ENCODE results near the gene IL18RAP. TPM values are rescaled to one million over a fixed set of nuclear protein-coding genes. Genes with fewer than 3 reads are reported as not detected.

IL18RAP gene
- total and polyA plus RNA-seq, 8 donors, result 0.50 to 33.3 (median 1.8) TPM; not detected in 1

DNA sequence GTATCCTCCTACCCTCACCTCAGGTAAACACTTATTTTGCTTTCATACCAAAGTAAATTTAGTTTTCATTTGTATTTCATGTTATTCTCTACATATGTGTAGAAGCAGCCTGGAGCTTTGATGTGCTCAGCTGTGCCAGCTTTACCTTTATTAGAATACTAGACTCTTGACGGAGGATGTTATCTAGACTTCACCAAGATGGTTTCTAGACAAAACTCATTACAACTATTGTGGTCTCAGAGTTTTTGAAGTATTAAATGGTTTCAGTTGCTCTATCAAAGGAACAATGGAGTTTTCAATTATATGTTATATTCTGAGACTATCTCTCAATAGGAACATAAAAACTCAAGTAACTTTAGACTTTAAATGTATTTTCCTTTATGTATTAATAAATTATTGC lies 5.0 kb upstream of the IL18RAP start:
- H3K36me3 ChIP-seq, result no peaks in the 10 kb centered on the region
- H3K4me3 ChIP-seq, result no peak overlapping the region
- WGBS, 5 donors, result 59 to 88% (median 81%) methylated on average over 1 of the region's 1 CpG
- TF ChIP-seq EP300 (IDR thresholded peaks at IDR 0.05) (no peak), CTCF (IDR thresholded peaks at IDR 0.05) (no peak), POLR2A (IDR thresholded peaks at IDR 0.05) (no peak), POLR2AphosphoS5 (IDR thresholded peaks at IDR 0.05) (no peak)
- intact Hi-C loops (cut with DNase I; ENCODE audit: low total_unique reads), result no loop called here
- no peaks in the 10 kb centered on the region for H3K9me3 ChIP-seq
- H3K27me3 ChIP-seq, result no peaks in the 10 kb centered on the region
- no peak for DNase-seq
- no peaks in the 10 kb centered on the region for H3K4me1 ChIP-seq
- H3K27ac ChIP-seq, result peak overlapping the region in 2 of 5 donors; percentile 24 to 70

DNA sequence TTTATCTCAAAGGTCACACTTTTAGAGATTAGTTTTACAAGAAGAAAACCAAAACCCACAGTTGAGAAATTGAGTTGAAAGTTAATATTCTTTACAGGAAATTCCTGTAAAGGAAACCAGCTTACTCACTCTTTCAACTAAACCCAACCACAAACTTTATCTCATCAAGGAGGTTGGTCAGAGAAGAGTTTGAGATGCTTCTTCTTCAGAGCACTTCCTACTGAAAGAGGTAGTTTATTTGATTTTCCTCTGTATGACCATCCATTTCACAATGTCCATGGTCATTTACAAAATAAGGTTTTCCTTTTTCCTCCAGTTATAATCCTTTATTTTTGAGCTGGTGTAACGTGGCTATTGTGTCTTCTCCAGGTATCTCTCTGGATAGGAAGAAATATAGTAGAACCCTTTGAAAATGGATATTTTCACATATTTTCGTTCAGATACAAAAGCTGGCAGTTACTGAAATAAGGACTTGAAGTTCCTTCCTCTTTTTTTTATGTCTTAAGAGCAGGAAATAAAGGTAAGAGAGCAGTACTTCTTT lies 4.5 kb upstream of the IL18RAP start:
- H3K4me1 ChIP-seq, result no peaks in the 10 kb centered on the region
- WGBS, 5 donors, result 42 to 65% (median 59%) methylated on average over 2 of the region's 2 CpGs
- no peaks in the 10 kb centered on the region for H3K9me3 ChIP-seq
- H3K4me3 ChIP-seq, result peak overlapping the region in 1 of 4 donors; percentile 16
- H3K27me3 ChIP-seq, result no peaks in the 10 kb centered on the region
- TF ChIP-seq EP300 (IDR thresholded peaks at IDR 0.05), result no peak
- no peak for TF ChIP-seq POLR2AphosphoS5 (IDR thresholded peaks at IDR 0.05)
- TF ChIP-seq POLR2A (IDR thresholded peaks at IDR 0.05), result no peak
- TF ChIP-seq CTCF (IDR thresholded peaks at IDR 0.05), result no peak
- DNase-seq, result peak in 1 of 2 donors; percentile 13
- intact Hi-C loops (cut with DNase I; ENCODE audit: low total_unique reads), result no loop called here
- no peaks in the 10 kb centered on the region for H3K36me3 ChIP-seq
- peak overlapping the region in 4 of 5 donors; percentile 39 to 70 (median 53) for H3K27ac ChIP-seq

GRCh38 chr2:102420290-102420689 lies 2.7 kb upstream of the IL18RAP start:
- Histone ChIP-seq H3K27me3 (no peaks in the 10 kb centered on the region), H3K36me3 (no peaks in the 10 kb centered on the region), H3K27ac (peak overlapping the region in 4 of 5 donors; percentile 10 to 70 (median 51)), H3K4me1 (no peaks in the 10 kb centered on the region), H3K9me3 (no peaks in the 10 kb centered on the region), H3K4me3 (peak overlapping the region in 1 of 4 donors; percentile 15)
- TF ChIP-seq POLR2A (IDR thresholded peaks at IDR 0.05) (no peak), CTCF (IDR thresholded peaks at IDR 0.05) (no peak), POLR2AphosphoS5 (IDR thresholded peaks at IDR 0.05) (no peak), EP300 (IDR thresholded peaks at IDR 0.05) (no peak)
- no peak for DNase-seq
- 78 to 91% (median 89%) methylated on average over 4 of the region's 4 CpGs for WGBS, 5 donors
- intact Hi-C loops (cut with DNase I; ENCODE audit: low total_unique reads), result no loop called here

DNA sequence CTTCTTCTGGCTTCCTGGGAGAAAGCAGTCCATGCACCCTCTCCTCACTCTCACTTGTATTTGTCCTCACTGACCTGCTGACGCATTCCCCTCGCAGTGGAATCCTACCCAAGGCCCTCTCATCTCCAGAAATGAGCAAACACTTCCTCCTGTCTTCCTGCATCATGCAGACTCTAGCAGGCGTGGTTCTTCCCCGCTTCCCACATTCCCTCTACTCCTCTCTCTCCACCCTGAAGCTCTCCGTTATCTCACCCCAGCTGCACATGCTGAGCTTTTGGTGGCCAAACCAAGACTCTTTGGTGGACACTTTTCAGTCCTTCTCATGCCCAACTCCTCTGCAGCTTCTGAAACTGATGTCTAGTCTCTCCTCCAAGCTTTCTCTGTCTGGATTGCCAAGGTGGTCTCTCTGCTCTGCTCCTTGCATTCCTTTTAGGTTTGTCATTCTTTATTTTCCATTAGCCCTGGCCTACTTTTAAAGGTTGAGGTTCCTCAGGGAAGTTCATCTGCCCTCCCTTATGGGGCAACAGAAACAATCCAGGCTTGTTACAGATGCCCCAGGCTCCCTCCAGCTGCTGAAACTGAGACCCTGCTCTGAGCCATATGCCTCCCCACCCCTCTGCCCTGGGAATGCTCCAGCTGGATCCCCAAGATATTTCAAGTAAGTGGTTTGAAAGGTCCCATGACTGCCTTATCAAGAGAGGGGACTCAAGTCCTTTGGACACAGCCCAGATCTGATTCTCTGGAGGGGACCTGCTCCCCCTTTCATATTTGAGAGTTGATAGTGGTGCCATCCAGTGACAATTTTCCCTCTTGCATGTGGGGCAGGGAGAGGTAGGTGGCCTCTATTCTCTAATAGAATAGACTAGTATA lies 835 bp upstream of the IL18RAP start:
- H3K9me3 ChIP-seq, result no peaks in the 10 kb centered on the region
- intact Hi-C loops (cut with DNase I; ENCODE audit: low total_unique reads), result no loop called here
- no peak for DNase-seq
- 71 to 83% (median 75%) methylated on average over 5 of the region's 5 CpGs for WGBS, 5 donors
- H3K27me3 ChIP-seq, result no peaks in the 10 kb centered on the region
- peak overlapping the region in 3 of 5 donors; percentile 13 to 63 (median 34) for H3K27ac ChIP-seq
- H3K36me3 ChIP-seq, result no peaks in the 10 kb centered on the region
- TF ChIP-seq CTCF (IDR thresholded peaks at IDR 0.05) (no peak), POLR2AphosphoS5 (IDR thresholded peaks at IDR 0.05) (no peak), POLR2A (IDR thresholded peaks at IDR 0.05) (no peak), EP300 (IDR thresholded peaks at IDR 0.05) (no peak)
- H3K4me3 ChIP-seq, result no peak overlapping the region
- no peaks in the 10 kb centered on the region for H3K4me1 ChIP-seq
